GM23338 (cell line): Measurements from ENCODE around the gene TMED3.

Source experiments
- CREB1 ChIP-seq: fragments of 250-450 bp; sonication (Bioruptor Pico); IDR thresholded peaks from 2 replicates; pipeline ENCODE4 v1.5.0; 2020; ENCODE audit warnings: low read depth, mild to moderate bottlenecking, moderate library complexity
- CTCF ChIP-seq, 2 experiments: fragments of 200-600 bp in 1 of 2; sonication (generic) in 1 of 2; conservative IDR thresholded peaks; 2 replicates each; pipeline versions ENCODE4 v1.5.1 to v1.6.1; 2016 to 2017; ENCODE audit warnings: antibody characterized with exemption in 2 of 2, low read depth in 2 of 2, mild to moderate bottlenecking in 2 of 2, moderate library complexity in 1 of 2
- ETS1 ChIP-seq: IDR thresholded peaks from 2 replicates; pipeline ENCODE4 v1.6.1; 2016; ENCODE audit warnings: antibody characterized with exemption
- EZH2 ChIP-seq: fragments of 200-600 bp; sonication (generic); IDR thresholded peaks from one replicate; pipeline ENCODE4 v1.8.0; 2017; ENCODE audit warnings: antibody characterized with exemption, mild to moderate bottlenecking, low read depth; ENCODE audit not compliant: unreplicated experiment
- EZH2phosphoT487 ChIP-seq: fragments of 200-600 bp; sonication (generic); IDR thresholded peaks from one replicate; pipeline ENCODE4 v1.8.1; 2018; ENCODE audit warnings: antibody characterized with exemption; ENCODE audit not compliant: unreplicated experiment
- JUNB ChIP-seq: IDR thresholded peaks from one replicate; pipeline ENCODE4 v1.6.1; 2016; ENCODE audit warnings: antibody characterized with exemption; ENCODE audit not compliant: unreplicated experiment
- NANOG ChIP-seq: IDR thresholded peaks from 2 replicates; pipeline ENCODE4 v1.6.1; 2016; ENCODE audit warnings: antibody characterized with exemption, borderline replicate concordance
- POLR2AphosphoS5 ChIP-seq: IDR thresholded peaks from 2 replicates; pipeline ENCODE4 v1.6.1; 2016; ENCODE audit warnings: antibody characterized with exemption, low read depth
- REST ChIP-seq: IDR thresholded peaks from one replicate; pipeline ENCODE4 v1.6.1; 2018; ENCODE audit warnings: antibody characterized with exemption; ENCODE audit not compliant: unreplicated experiment

DNA sequence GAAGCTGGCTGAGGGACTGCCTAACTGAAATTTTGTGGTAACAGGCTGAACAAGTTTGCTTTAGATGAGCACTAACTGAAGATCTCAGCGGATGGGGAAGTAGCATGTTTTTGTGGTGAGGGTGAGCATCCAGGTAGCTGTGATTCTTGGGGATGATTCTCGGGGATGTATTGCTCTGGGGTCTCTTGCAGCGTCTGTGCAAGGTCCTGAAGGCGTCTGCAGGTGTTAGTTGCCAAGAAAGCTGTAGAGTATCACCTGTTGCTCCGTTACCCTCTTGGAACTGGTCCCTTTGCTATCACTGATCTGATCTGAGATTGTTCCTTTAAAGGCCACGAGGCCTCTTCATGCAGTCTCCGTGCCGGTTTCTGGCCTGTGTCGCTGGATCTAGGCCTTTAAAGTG lies 6.0 kb downstream of the TMED3 start:
- TF ChIP-seq POLR2AphosphoS5 (no peak), CTCF (conservative IDR thresholded peaks at IDR 0.05; ENCODE audit: low read depth in 2 of 2) (no peak), EZH2 (no peak), CREB1 (no peak), NANOG (no peak), REST (no peak), EZH2phosphoT487 (no peak), JUNB (no peak), ETS1 (no peak)
